Measurements from ENCODE around the gene SYTL1.
A peak's percentile ranks its signal among the peaks of the same experiment; 100 is the strongest.

Gene SYTL1

DNA sequence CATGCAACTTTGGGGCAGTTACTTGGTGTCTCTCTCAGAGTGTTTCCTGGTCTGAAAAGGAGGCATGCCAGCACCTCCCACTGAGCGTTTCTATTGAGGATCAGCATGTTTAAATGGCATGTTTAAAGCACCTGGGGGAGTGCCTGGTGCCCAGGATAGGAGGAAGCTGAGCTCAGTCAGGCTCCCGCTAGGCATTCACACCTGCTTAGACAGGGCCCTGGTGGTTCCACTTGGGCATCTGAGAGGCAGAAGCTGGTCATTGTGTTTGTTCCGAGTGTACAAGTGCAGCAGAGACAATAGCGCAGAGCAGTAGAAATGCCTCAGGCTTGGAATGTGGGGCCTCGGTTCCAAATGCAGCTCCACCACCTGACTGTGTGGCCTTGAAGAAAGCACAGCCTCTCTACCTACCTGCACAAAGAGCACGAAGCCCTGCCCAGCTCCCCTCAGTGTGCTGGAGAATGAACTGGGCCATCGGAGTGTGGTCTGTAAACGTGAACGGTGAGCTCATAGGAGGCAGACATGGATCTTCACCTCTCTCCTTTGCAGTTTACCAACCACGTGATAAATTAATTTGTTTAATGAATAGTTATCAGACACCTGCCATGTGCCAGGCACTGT is 40.1 kb upstream of the SYTL1 start:
- Histone ChIP-seq H3K36me3 (peaks cover 44 to 93% (median 74%) of the 10 kb centered on the region in 3 donors), H3K4me1 (peaks cover 0 to 33% (median 8%) of the 10 kb centered on the region in 4 donors), H3K9me3 (no peaks in the 10 kb centered on the region)

DNA sequence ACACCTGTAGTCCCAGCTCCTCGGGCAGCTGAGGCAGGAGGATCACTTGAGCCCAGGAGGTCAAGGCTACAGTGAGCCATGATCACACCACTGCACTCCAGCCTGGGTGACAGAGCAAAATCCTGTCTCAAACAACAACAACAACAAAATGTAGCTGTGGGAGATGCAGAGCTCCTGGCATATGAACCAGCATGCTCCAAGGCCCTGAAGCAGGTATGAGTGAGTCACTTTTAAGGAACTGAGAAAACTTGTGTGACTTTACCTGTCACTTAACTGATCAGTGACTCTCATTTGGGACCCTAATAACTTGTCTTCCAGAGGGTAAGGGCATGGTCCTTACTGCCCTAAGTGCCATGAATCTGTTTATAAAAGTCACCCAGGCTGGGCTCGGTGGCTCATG is 39.2 kb upstream of the SYTL1 start:
- no peak for DNase-seq
- TF ChIP-seq, protein P1, sequence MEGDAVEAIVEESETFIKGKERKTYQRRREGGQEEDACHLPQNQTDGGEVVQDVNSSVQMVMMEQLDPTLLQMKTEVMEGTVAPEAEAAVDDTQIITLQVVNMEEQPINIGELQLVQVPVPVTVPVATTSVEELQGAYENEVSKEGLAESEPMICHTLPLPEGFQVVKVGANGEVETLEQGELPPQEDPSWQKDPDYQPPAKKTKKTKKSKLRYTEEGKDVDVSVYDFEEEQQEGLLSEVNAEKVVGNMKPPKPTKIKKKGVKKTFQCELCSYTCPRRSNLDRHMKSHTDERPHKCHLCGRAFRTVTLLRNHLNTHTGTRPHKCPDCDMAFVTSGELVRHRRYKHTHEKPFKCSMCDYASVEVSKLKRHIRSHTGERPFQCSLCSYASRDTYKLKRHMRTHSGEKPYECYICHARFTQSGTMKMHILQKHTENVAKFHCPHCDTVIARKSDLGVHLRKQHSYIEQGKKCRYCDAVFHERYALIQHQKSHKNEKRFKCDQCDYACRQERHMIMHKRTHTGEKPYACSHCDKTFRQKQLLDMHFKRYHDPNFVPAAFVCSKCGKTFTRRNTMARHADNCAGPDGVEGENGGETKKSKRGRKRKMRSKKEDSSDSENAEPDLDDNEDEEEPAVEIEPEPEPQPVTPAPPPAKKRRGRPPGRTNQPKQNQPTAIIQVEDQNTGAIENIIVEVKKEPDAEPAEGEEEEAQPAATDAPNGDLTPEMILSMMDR (IDR thresholded peaks at IDR 0.05): no peak
- H3K9me3 ChIP-seq: no peaks in the 10 kb centered on the region
- H3K4me1 ChIP-seq: peaks cover 0 to 30% (median 8%) of the 10 kb centered on the region in 4 donors
- intact Hi-C loops (cut with DNase I; ENCODE audit: low total_unique reads): loop anchor here (10.0 kb wide), 2 partner anchors 52 to 302 kb away; partner anchors contain the start of gene AHDC1
- no peak overlapping the region for H3K27ac ChIP-seq
- H3K4me3 ChIP-seq: no peak overlapping the region
- H3K36me3 ChIP-seq: peaks cover 37 to 93% (median 69%) of the 10 kb centered on the region in 3 donors
- H3K27me3 ChIP-seq: no peaks in the 10 kb centered on the region

More for the DNA sequence above, 40.1 kb upstream of the SYTL1 start:
- TF ChIP-seq, protein P1 (IDR thresholded peaks at IDR 0.05): no peak
- DNase-seq: peak in 1 of 2 donors; percentile 35
- H3K4me3 ChIP-seq: no peak overlapping the region
- no peak overlapping the region for H3K27ac ChIP-seq
- intact Hi-C loops (cut with DNase I; ENCODE audit: low total_unique reads): loop anchor here (2.0 to 10.0 kb wide), 3 partner anchors 53 to 303 kb away; partner anchors contain the start of genes AHDC1 and GPR3
- no peaks in the 10 kb centered on the region for H3K27me3 ChIP-seq

DNA sequence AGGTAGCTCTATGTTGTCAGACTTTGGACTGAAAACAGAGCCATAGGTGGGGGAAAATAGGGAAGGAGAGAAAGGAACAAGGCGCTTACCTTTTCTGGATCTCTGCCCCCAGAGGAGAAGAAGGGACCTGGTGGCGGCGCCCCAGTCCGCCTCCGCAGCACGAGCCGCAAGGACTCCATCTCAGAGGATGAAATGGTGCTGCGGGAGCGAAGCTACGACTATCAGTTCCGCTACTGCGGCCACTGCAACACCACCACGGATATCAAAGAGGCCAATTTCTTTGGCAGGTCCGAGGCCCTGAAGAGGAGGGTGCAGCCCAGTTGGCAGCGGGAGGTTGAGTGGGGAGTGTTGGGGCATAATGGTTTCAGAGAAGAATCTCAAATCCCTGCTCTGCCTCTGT is 38.3 kb upstream of the SYTL1 start:
- Histone ChIP-seq H3K4me3 (no peak overlapping the region), H3K4me1 (peaks cover 0 to 27% (median 8%) of the 10 kb centered on the region in 4 donors), H3K9me3 (no peaks in the 10 kb centered on the region), H3K27ac (no peak overlapping the region), H3K27me3 (no peaks in the 10 kb centered on the region), H3K36me3 (peaks cover 28 to 92% (median 60%) of the 10 kb centered on the region in 3 donors)
- no peak for DNase-seq
- TF ChIP-seq, protein P1 (IDR thresholded peaks at IDR 0.05): no peak
- intact Hi-C loops (cut with DNase I; ENCODE audit: low total_unique reads): loop anchor here (10.0 kb wide), 2 partner anchors 51 to 301 kb away; partner anchors contain the start of gene AHDC1

DNA sequence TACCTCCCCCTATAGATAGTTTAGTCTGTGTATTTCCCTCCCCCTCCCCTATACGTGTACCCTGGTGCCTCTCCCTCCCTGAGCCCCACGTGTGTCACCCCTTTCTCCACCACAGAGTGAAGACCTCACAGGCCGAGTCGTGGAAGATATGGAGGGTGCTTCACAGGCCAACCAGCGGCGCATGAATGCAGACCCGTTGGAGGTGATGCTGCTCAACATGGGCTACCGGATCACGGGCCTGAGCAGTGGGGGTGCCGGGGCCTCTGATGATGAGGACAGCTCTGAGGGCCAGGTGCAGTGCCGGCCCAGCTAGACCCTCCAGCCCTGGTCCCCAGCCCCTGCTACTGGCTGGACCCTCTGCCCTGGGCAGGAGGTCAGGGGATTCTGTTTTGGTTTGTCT is 35.8 kb upstream of the SYTL1 start:
- Histone ChIP-seq H3K36me3 (peaks cover 26 to 82% (median 53%) of the 10 kb centered on the region in 3 donors), H3K4me3 (no peak overlapping the region), H3K4me1 (peaks cover 0 to 3% (median under 1%) of the 10 kb centered on the region in 4 donors), H3K27me3 (no peaks in the 10 kb centered on the region), H3K9me3 (no peaks in the 10 kb centered on the region), H3K27ac (no peak overlapping the region)
- TF ChIP-seq, protein P1 (IDR thresholded peaks at IDR 0.05): no peak
- no peak for DNase-seq
- intact Hi-C loops (cut with DNase I; ENCODE audit: low total_unique reads): loop anchor here (10.0 kb wide), 2 partner anchors 49 to 299 kb away; partner anchors contain the start of gene AHDC1

DNA sequence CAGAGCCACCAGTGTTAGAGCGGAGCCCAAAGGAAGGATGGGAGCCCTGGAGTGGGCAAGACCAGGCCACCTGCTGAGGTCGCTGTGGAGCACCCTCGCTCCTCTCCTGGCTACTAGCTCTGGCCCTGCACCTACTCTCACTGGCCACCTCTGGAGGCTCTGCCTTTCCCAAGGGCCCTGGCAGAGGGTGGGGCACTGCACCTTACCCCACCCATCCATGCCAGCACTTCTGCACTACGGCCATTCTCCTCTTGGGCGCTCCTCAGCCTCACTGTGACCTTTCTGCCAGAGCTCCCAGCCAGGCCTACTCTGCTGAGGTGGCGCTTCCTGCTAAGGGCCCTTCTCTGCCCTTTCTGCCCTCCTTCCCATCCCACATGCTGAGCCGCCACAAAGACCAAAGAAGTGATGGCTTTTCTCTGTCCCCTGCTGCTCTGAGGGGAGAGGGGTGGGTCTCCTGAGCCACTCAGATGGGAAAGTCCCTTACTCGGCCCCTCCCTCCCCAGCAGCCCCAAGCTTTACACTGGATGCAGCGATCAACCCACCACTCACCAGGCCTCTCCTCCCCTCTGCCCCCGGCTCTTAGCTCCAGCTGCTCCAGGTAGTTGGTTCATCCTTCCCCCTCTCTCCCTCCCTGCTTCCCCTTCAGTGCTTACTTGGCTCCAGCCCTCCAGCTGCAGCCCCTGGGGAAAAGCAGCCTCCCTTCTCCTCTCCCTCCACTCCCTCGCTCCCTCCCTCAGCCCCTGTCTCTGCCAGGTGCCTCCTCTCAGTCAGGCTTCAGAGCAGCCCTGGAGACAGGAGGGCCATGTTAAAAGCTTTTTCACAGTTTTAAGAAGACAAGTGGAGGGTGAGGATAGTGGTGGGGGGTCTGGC is 34.7 kb upstream of the SYTL1 start:
- Histone ChIP-seq H3K4me3 (no peak overlapping the region), H3K27ac (no peak overlapping the region), H3K4me1 (no peaks in the 10 kb centered on the region), H3K36me3 (peaks cover 16 to 78% (median 43%) of the 10 kb centered on the region in 3 donors), H3K9me3 (no peaks in the 10 kb centered on the region), H3K27me3 (no peaks in the 10 kb centered on the region)
- TF ChIP-seq, protein P1 (IDR thresholded peaks at IDR 0.05): no peak
- intact Hi-C loops (cut with DNase I; ENCODE audit: low total_unique reads): loop anchor here (10.0 kb wide), 2 partner anchors 48 to 298 kb away; partner anchors contain the start of gene AHDC1
- no peak for DNase-seq
